NCI-H146 treated with DMSO at 0.1 percent for 48 hours (cell line): ENCODE results near the gene RPL22.
"Not testable (repeated sequence)": the region's sequence is repeated elsewhere in the genome, so short reads cannot be mapped to it uniquely, and the experiment has no call there.

Source experiments
- DNase-seq: peaks from one replicate; lab custom pipeline; 2025; ENCODE audit not compliant: unreplicated experiment; lab: John Stamatoyannopoulos, UW

Gene RPL22

GRCh38 chr1:6234502-6235295, 35.3 kb upstream of the RPL22 start:
- no peak for DNase-seq

- no peak for DNase-seq
These were observed 34.0 kb upstream of the RPL22 start for GRCh38 chr1:6233376-6233775.

- DNase-seq, result no peak
These were observed 26.3 kb upstream of the RPL22 start for GRCh38 chr1:6225651-6226050.

- no peak for DNase-seq
These were observed 25.3 kb upstream of the RPL22 start for GRCh38 chr1:6224718-6225117.

GRCh38 chr1:6223617-6224016, 24.2 kb upstream of the RPL22 start:
- DNase-seq, result no peak

GRCh38 chr1:6222636-6223035, 23.2 kb upstream of the RPL22 start:
- DNase-seq, result no peak

- no peak for DNase-seq
These were observed 21.9 kb upstream of the RPL22 start for GRCh38 chr1:6221210-6221784.

- DNase-seq, result no peak
These were observed 20.8 kb upstream of the RPL22 start for GRCh38 chr1:6220236-6220635.

GRCh38 chr1:6219641-6220040, 20.2 kb upstream of the RPL22 start:
- DNase-seq, result not testable (repeated sequence)

GRCh38 chr1:6218375-6219164, 19.2 kb upstream of the RPL22 start:
- no peak for DNase-seq

- DNase-seq, result no peak
These were observed 13.0 kb upstream of the RPL22 start for GRCh38 chr1:6212193-6212959.

GRCh38 chr1:6211731-6212130, 12.3 kb upstream of the RPL22 start:
- no peak for DNase-seq

- no peak for DNase-seq
These were observed 11.4 kb upstream of the RPL22 start for GRCh38 chr1:6210591-6211355.

- no peak for DNase-seq
These were observed 10.5 kb upstream of the RPL22 start for GRCh38 chr1:6209661-6210580.

GRCh38 chr1:6208723-6209660, 9.6 kb upstream of the RPL22 start:
- DNase-seq, result no peak

GRCh38 chr1:6207921-6208320, 8.5 kb upstream of the RPL22 start:
- no peak for DNase-seq

GRCh38 chr1:6207075-6207885, 7.9 kb upstream of the RPL22 start:
- DNase-seq, result no peak

GRCh38 chr1:6206520-6206855, 7.1 kb upstream of the RPL22 start:
- DNase-seq, result no peak
